Stimulated activated CD4-positive, alpha-beta T cell treated with anti-CD3 and anti-CD28 coated beads, Interleukin-15, amount 100 ng/mL, for 48 hours (primary cell): ENCODE data around the gene C1RL.

Experiments
- DNase-seq, 2 donors: peaks; one replicate each; pipeline ENCODE4 v3.0.0-alpha.2; 2020; ENCODE audit warnings: low read depth in 2 of 2

C1RL gene

DNA sequence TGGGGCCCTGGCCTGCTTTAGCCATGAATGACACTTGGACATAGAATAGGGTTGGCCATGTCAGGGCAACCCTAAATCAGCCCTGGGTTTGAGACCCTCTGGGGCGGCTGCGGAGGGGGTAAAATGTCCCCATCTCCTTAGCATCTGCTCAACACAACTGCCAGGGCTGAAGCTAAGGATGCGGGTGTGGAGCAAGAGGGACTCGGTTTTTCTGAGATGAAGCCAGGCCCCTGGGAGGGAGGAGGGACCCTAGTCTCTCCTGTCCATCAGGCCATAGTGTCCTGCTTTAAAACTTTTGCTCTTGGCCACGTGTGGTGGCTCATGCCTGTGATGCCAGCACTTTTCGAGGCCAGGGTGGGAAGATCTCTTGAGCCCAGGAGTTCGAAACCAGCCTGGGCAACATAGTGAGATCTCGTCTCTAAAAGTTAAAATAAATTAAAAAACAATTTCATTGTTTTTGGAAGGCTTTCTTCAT is 16.0 kb downstream of the C1RL start:
- DNase-seq, result no peak

DNA sequence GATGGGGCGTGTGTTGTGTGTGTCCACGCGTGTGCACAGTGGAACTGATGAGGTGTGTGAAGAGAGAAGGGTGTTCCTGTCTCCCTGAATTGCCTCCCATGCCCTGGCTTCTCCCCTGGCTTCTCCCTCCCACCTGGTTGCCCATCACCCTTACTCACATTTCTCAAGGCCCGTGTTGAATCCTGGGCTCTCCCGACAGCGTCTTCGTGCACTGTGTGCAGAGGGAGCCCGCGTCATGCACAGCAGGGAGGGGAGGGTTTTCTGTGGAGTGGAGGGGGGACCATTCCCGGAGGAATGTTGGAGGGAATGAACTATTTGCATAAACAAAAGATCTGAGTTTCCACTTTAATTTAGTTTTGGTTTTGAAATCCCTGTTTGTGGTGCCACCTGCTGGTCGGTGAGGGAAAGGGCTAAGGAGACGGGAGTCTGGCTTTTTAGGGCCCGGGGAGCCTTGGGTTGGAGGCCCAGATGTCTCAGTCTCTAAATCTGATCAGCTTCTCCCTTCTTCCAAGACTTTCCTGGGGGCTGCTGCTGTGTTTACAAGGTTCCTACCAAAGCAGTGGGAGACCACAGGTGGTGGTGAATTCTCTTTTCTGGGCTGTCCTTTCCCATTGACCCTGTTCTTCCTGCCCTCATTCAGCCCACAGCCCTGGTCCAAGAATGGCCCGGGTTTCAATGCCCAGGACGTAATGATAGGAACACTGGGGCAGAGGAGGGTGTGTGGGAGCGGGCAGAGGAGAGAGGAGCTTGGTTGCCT is 16.6 kb downstream of the C1RL start, which contains the start of gene C1R:
C1R (minus strand) TSS at position 217 of the 757 bp plus-strand sequence; CDS start at position 160, 57 bp downstream.
- peak; percentile 38 to 68 for DNase-seq

DNA sequence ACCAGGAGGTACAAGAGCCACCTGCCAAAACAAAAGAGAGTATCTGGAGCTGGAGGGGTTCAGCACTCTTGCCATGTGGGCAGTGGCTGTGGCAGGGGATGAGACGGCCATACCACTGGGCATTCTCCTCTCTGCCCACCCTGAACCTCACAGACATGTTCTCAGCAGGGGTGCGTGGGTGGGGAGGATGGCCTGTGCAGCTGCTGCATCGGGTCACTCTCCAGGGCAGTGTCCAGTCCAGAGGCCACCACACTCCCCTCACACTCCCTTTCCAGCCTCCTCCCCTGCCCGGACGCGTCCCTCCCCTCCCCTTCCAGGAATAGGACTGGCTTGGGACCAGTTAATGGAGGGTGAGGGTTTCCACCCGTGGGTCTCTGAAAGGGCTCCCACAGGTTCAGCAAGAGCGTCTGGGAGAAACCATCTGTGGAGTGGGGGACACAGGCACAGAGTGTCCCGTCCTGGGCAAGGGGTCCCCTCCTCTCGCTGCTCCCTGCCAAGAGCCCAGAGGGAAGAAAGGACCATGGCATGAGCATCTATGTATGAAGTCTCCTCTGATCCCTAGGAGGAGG is 17.3 kb downstream of the C1RL start:
- no peak for DNase-seq

DNA sequence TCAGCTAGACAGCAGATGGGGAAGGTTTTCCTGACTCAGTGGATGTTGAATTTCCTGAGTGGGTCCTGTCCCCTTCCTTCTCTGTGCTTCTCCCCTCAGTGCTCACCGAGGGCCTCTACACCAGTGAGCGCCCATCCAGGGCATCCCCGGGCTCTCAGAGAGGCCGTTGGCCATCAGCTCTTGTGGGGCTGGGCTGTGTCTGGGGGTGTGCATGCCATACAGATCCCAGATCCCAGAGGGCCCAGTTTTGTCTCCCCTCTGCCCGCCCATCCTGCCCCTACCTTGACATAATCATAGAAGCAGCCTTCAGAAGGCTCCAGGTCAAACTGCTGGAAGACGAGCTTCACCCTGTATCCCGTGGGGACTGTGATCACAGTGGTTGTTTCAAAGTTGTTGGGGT is 17.8 kb downstream of the C1RL start:
- DNase-seq, result no peak

DNA sequence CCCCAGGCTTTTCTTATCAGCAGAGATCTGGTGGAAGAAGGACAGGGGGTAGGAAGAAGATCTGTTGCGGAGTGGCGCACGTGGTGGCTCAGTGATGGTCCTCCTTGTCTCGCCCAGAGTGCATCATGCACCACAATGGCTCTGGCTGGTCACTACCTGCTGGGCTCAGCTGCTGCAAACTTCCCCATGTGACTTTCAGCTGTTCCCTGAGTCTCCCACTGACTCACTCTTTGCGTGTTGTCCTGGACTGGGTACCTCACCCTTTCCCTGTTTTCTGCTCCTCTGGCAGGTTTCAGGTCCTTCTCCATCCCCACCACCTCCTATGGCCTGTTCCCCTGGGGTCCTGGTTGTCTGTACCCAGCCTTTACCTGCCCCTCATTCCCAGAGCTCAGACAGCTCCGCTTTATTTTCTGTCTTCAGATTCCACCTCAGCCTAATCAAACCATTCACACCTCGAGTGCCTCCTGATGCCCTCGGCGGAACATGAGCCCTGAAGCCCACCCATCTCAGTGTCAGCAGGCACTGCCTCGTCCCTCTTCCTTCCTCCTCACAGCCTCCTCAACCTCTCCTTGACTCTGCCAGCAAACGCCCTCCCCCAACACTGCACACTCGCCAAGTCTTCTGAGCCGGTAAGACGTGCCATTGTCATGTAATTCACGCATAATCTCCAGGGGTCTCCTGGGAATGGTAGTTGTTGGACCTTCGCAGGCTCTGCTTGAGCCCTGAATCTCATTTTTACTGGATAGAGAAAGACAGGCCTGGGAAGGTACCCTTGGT is 18.6 kb downstream of the C1RL start:
- no peak for DNase-seq

DNA sequence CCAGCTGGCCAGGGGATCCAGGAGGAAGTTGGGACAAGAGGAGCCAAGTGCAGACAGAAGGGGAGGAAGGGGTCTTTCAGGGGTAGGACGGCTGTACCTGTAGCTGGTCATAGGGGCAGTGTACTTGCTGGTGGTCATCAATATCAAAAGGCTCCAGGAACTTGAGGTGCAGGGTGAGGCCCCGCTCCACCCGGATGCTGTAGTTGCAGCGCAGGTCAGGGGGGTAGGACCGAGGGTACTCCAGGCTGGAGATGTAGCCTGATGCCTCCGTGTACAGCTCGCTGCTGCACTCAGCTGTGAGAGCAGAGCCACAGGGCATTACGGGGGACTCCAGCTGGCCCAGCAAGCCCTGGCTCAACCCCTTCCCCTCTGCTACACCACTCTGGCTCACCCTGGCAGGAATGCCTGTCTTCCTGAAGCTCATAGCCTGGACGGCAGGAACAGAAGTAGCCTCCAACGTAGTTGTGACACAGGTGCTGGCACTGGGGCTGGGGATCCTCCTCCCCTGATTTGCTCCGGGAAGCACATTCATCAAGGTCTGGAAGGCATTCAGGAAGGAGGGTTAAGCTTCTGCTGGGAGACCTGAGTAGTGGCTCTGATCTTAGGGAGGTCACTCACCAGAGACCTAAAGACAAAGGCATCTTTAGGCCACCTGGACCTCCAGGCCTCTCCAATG is 19.7 kb downstream of the C1RL start:
- no peak for DNase-seq

DNA sequence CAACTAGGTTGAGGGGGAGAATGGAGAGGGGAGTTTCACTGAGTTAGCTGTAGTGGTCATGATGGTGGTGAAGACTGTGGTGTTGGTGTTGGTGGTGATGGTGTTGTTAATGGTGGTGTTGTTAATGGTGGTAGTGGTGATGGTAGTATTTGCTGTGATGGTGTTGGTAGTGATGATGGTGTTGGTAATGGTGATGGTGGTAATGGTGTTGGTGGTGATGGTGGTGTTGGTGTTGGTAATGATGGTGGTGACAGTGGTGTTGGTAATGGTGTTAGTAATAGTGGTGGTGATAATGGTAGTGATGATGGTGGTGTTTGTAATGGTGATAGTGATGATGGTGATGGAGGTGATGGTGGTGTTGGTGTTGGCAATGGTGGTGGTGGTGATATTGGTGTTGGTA is 25.9 kb downstream of the C1RL start:
- no peak for DNase-seq

DNA sequence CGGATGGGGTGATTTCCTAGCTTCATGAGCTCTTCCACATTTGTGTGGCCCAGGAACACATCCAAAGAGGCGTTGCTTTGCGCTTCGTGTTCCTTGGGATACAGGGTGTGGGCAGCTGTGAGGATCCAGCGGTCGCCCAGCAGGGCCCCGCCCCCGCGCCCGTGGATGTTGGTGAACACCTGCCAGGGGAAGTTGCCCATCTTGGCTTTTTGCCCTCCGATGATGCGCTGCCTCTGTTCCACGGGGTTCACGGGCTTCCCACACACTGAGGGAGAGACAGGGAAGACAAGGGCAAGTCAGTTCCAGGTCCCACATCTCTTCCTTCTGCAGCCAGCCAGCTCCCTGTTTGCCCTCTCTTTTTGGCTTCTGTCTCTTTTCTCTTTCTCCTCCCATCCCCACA is 28.0 kb downstream of the C1RL start:
- no peak for DNase-seq

DNA sequence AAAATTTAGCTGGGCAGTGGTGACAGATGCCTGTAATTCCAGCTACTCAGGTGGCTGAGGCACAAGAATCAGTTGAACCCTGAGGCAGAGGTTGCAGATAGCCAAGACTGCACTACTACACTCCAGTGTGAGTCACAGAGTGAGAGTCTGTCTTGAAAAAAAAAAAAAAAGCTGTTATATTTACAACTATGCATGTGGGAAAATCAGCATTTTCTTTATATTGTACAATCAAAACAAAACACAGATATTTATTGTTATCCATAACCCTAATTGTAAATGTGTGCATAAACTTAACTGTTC is 29.2 kb downstream of the C1RL start:
- DNase-seq, result no peak

DNA sequence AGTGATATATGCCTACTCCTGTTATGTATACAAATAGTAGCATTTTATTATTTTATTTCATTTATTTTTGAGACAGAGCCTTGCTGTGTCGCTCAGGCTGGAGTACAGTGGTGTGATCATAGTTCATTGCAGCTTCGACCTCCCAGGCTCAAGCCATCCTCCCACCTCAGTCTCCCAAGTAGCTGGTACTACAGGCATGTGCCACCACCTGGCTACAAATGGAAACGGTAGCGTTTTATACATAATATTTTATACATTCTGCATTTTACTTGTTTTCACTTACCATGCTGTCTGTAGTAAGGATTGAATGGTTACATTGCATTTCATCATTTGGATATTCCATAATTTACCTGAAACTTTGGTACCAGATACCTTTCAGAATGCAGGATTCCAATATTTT is 30.9 kb downstream of the C1RL start:
- no peak for DNase-seq

DNA sequence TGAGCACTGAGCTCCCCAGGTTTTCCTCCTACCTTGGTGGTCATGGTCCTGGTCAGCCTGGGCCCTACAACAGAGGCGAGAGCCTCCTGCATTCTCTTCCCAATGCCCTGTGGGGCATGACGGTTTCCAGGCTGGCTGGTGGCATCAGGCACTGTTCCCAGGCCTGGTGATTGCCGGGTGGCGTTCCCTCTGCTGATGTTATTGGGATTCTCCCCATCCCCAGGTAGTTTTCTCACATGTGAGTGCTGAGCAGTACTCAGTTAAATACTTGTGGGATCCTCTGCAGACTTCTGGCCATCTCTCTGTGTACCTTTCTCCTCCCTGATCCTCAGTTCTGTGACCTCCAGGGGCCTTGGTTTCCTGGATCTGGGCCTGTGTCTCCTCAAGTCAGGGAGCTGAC is 32.5 kb downstream of the C1RL start:
- DNase-seq, result no peak

DNA sequence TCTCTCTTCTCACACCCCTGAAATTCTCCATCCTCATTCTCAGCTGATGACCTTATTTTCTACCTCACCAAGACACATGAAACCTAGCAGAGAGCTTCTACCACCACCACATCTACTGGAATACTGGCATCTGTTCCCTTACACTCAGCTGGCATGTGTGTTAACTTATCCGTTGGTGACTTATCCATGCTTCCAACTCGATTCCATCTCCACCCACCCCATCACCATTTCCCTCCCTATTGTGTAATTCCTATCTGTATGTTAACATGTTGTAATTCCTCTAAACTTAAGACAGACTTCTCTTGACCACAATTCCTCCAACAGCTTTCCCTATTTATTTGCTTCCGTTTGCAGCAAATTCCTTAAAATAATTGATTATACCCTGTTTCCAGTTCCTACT is 33.1 kb downstream of the C1RL start:
- no peak for DNase-seq

DNA sequence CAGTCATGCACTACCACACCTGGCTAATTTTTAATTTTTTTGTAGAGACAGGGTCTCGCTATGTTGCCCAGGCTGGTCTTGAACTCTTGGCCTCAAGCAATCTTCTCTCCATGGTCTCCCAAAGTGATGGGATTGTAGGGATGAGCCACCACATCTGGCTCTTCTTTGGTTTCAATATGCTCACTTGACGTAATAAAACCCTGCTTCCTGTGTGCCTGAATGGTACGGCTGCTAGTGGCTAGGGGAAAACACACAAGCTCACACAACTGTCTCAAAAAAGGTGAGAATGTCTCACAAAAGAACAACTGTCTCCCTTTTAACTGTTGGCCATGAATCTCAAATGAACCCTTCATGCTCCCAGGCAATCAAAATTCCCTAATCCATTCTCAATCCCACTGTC is 33.5 kb downstream of the C1RL start:
- DNase-seq, result no peak

DNA sequence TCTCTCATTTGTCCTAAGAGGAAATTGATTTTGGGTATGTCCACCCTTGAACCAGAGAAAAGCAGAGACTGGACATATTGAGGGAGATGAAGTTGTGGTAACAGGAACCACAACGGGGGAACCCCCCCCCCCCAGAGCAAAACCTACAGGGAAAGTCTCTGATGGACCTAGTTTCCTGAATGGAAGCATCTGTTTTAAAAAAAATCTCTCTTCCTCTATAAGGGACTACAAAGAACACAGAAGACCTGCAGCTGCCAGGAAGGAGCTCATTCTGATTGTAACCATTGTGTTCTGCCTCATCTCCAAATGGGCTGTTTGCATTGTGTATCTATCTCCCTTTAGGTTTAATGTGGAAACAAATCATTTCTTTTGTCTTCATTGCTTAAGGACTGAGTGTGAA is 35.1 kb downstream of the C1RL start:
- no peak for DNase-seq

DNA sequence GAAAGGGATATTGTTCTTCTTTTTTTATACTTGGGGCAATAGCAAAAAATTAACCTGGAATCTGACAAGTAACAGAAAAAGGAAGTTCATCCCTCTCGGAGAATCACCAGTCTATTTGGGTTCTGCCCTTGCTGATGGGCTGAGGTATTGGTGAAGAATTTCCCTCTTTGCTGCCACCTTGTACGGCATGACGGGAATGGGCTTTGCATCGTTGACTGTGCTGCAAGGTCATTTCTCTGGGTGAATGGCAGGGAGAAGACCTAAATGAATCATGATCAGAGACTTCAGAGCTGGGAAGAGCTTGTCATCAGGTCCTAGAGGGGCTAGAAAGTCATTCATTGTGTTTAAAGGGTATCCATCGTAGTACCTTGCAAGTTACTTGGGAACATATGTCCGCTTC is 36.5 kb downstream of the C1RL start:
- no peak for DNase-seq

DNA sequence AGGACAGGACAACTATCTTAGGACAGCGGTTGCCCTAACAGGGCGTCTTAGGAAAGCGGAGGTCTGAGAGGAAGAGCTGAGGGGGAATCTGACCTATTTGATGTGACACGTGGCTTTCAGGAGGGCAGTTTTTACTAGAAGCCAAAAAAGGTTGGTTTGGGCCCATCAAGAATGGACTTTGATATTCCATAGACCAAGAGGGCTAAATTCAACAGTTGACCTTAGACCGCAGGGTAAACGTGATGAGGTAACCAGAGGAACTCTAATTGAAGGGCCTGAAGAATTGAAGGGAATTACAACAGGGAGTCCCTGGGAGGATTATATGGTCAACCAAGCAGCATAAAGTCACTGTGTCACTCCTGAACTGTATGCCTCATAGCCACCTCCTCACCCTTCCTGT is 37.0 kb downstream of the C1RL start:
- no peak for DNase-seq

DNA sequence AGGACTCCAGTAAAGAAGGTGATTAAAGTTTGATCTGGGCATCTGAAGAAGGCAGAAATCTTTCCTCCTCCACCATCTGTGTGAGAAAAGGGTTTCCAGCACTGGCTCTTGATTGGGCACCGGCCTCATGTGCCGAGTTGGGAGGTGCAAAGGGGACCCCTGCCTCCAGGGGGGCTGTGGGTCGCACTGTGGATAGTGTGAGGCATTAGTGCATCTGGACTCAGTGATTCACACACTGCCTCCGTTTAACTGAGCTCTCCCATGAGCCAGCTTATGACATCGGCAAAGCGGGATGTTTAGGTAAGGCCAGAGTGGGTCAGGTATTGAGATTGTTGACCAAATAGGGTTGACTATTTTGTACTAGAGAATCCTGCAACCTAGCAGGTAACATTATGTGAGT is 39.6 kb downstream of the C1RL start:
- no peak for DNase-seq

DNA sequence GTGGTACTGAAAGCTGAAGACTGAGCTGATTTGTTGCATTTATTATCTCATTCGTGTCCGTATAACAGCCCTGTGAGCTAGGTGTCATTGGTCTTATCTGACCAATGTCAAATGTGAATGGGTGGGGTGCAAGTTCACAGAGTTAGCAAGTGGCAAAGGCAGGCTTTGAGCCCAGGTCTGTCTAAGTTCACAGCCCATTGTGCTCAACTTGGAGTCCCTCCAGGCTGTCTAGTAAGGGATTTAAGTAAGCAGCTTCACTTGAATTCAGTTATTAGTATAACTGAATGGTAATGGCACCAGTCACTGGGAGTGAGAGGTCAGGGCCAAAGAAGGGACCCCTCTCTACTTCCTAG is 40.0 kb downstream of the C1RL start:
- DNase-seq, result no peak

DNA sequence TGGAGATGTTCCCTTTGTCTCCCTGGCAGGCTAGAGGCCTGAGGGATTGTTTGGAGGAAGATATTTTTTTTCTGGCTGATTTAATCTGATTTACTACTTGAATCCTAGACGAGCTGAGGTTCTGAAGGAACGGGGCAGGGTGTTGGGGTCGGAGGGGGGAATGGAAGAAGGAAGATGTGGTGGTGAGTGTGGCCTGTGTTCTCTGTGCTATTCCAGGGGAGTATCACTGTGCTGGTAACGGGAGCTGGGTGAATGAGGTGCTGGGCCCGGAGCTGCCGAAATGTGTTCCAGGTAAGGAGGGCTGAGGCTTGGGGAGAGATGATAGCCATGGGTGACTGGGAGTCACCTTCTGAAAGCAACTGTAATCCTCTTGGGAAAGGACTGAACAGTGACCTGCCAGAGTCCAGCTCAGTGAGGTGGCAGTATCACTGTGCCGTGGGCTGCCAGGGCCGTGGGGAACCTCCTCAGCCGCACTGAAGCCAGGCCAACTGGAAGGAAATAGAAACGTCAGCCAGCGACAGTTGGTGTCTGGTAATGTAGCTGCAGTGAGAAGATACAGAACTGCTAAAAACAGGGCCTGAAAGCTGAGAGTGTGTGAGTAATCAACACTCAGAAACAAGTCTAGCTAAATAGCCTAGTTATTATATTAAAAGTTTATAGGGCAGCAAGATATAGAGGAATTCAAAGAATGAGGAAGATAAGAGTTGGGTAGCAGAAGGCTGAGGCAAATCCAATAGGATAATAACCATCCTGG is 40.6 kb downstream of the C1RL start:
- no peak for DNase-seq

DNA sequence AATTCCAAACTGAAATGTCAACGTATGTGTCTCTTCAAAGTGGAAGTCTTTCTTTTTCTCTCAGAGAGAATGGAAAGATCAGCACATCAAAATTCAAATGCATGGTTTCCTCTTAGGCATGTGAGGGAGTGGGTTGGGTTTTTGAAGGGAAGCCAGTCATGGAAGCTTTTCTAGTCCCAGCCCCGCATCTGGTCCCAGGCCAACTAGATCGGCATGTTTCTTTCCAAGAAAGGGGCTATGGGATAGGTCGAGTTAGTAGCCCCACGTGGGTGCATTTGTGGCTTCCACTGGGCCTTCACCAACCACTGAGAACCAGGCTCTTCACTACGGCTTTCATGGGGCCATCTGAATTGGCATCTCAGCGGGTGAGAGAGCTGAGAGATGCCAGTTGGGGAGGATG is 41.9 kb downstream of the C1RL start:
- DNase-seq, result no peak

DNA sequence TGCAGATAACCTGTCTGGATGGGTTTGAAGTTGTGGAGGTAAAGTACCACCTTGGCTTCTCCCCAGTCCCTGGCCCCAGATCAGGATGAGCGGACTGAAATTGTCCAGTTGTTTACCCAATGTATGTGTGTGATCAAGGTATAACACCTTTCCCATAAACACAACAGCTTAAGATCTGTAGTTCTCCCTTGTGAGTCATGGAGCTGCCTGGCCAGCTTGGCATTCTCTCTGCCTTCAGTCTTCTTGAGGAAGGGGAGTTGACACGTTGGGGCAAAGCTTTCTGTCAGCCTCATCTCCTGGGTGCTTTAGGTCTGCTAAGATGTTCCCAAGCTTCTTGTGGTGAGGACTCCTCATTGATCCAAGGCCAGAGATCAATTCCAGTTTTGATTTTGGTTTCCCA is 42.4 kb downstream of the C1RL start:
- DNase-seq, result no peak

DNA sequence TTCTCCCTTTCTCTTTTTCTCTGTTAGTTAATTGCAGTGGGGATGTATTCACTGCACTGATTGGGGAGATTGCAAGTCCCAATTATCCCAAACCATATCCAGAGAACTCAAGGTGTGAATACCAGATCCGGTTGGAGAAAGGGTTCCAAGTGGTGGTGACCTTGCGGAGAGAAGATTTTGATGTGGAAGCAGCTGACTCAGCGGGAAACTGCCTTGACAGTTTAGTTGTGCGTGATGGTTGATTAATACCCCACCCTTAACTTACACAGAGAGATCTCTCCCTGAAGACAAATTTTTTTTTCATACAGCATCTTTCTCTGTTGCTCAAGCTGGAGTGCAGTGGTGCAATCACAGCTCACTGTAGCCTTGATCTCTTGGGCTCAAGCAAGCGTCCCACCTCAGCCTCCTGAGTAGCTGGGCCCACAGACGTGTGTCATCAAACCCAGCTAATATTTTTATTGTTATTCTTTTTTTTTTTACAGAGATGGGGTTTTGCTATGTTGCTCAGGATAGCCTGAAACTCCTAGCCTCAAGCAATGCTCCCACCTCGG is 43.9 kb downstream of the C1RL start:
- DNase-seq, result no peak
